ENCODE data around the gene LNX1.

LNX1 gene

GRCh38 chr4:53592686-53593501, 1.6 kb upstream of the LNX1 start:
- TF ChIP-seq, protein P1, sequence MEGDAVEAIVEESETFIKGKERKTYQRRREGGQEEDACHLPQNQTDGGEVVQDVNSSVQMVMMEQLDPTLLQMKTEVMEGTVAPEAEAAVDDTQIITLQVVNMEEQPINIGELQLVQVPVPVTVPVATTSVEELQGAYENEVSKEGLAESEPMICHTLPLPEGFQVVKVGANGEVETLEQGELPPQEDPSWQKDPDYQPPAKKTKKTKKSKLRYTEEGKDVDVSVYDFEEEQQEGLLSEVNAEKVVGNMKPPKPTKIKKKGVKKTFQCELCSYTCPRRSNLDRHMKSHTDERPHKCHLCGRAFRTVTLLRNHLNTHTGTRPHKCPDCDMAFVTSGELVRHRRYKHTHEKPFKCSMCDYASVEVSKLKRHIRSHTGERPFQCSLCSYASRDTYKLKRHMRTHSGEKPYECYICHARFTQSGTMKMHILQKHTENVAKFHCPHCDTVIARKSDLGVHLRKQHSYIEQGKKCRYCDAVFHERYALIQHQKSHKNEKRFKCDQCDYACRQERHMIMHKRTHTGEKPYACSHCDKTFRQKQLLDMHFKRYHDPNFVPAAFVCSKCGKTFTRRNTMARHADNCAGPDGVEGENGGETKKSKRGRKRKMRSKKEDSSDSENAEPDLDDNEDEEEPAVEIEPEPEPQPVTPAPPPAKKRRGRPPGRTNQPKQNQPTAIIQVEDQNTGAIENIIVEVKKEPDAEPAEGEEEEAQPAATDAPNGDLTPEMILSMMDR (IDR thresholded peaks at IDR 0.05; ENCODE audit: insufficient read depth, low read length, poor library complexity, severe bottlenecking) = no peak
- Histone ChIP-seq H3K27me3 (replicated peaks; ENCODE audit: control insufficient read depth, insufficient read depth, low read length) (no peaks in the 10 kb centered on the region), H3K36me3 (ENCODE audit: control insufficient read depth, insufficient read depth, low read length) (no peaks in the 10 kb centered on the region), H3K4me3 (replicated peaks; ENCODE audit: low read depth, low read length) (no peak overlapping the region)
- no peak for DNase-seq (ENCODE audit: extremely low read depth, insufficient read length)

DNA sequence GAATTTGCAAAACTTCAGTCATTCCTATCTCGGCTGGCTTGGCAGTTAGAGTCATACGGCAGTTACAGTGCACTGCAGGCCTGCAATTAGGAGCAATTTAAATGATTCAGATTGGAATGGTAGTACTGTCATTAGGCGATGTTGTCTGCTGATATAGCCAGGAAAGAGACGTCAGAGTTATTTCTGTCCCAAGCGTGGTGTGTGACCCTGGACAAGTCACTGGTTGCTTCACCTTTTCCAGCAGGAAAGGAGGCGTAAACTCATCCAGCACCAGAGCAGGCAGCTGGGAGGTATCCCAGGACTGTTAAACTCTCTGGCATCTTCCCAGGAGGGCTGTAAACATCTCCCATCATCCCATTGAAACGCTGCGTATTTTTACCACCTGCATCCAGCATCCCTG, 836 bp upstream of the LNX1 start:
- no peak overlapping the region for H3K4me3 ChIP-seq (replicated peaks; ENCODE audit: low read depth, low read length)
- no peaks in the 10 kb centered on the region for H3K27me3 ChIP-seq (replicated peaks; ENCODE audit: control insufficient read depth, insufficient read depth, low read length)
- H3K36me3 ChIP-seq (ENCODE audit: control insufficient read depth, insufficient read depth, low read length) = no peaks in the 10 kb centered on the region
- TF ChIP-seq, protein P1 (IDR thresholded peaks at IDR 0.05; ENCODE audit: insufficient read depth, low read length, poor library complexity, severe bottlenecking) = no peak
- DNase-seq (ENCODE audit: extremely low read depth, insufficient read length) = no peak

GRCh38 chr4:53590187-53590586, 1.1 kb downstream of the LNX1 start:
- no peak for DNase-seq (ENCODE audit: extremely low read depth, insufficient read length)
- no peak overlapping the region for H3K4me3 ChIP-seq (replicated peaks; ENCODE audit: low read depth, low read length)
- no peaks in the 10 kb centered on the region for H3K27me3 ChIP-seq (replicated peaks; ENCODE audit: control insufficient read depth, insufficient read depth, low read length)
- no peaks in the 10 kb centered on the region for H3K36me3 ChIP-seq (ENCODE audit: control insufficient read depth, insufficient read depth, low read length)
- TF ChIP-seq, protein P1 (IDR thresholded peaks at IDR 0.05; ENCODE audit: insufficient read depth, low read length, poor library complexity, severe bottlenecking) = no peak

DNA sequence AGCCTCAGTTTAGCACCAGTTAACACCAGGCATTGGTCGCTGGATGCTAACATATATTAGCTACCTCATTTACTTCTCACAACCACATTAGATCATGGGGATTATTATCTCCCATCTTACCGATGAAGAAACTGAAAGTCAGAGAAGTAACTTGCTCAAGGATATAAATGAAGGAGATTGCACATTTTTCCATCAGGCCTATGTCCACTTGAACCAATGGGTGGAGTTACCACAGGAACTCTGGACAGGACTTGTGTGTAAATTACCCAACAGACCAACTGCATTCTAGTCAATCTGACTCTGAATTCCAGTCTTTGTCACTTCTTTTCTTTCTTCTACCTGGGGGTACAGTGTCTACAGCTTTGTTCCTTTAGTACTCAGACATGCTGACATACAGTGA, 1.8 kb downstream of the LNX1 start:
- TF ChIP-seq, protein P1 (IDR thresholded peaks at IDR 0.05; ENCODE audit: insufficient read depth, low read length, poor library complexity, severe bottlenecking) = no peak
- Histone ChIP-seq H3K4me3 (replicated peaks; ENCODE audit: low read depth, low read length) (no peak overlapping the region), H3K27me3 (replicated peaks; ENCODE audit: control insufficient read depth, insufficient read depth, low read length) (no peaks in the 10 kb centered on the region), H3K36me3 (ENCODE audit: control insufficient read depth, insufficient read depth, low read length) (no peaks in the 10 kb centered on the region)
- no peak for DNase-seq (ENCODE audit: extremely low read depth, insufficient read length)

DNA sequence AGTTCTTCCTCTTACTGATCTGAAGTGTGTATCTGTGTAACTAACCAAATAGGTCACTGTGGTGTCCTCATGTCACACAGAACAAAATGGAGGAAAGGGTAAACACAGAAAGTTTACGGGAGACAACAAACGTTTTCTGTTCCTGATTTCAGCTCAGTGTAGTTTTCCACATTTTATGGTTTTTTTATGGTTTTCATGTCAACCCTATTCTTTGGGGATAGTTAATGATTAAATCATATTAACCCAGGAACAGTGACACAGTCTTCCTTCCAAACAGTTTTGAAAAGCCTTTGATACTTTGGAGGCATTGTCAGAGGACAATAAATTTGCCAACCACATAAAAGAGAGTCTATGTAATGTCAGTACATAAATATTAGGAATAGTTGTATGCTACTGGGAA, 4.2 kb downstream of the LNX1 start:
- TF ChIP-seq, protein P1 (IDR thresholded peaks at IDR 0.05; ENCODE audit: insufficient read depth, low read length, poor library complexity, severe bottlenecking) = no peak
- Histone ChIP-seq H3K27me3 (replicated peaks; ENCODE audit: control insufficient read depth, insufficient read depth, low read length) (no peaks in the 10 kb centered on the region), H3K36me3 (ENCODE audit: control insufficient read depth, insufficient read depth, low read length) (no peaks in the 10 kb centered on the region), H3K4me3 (replicated peaks; ENCODE audit: low read depth, low read length) (no peak overlapping the region)
- DNase-seq (ENCODE audit: extremely low read depth, insufficient read length) = no peak
